PC-3 (cell line): ENCODE results near the gene GNA15. TPM values are rescaled to one million over a fixed set of nuclear protein-coding genes. Genes with fewer than 3 reads are reported as not detected.
"Not testable (repeated sequence)": the region's sequence is repeated elsewhere in the genome, so short reads cannot be mapped to it uniquely, and the experiment has no call there.

Source experiments
- ATAC-seq: fragments of 200-7000 bp; cut with Tn5 transposase; 2 replicates; pipeline ENCODE4 v1.9.1; 2020; ENCODE audit warnings: mild to moderate bottlenecking, moderate library complexity
- BruUV-seq: library from RNA; stranded (reverse); fragments of 400-500 nt; replicated peaks from 2 replicates; lab custom pipeline; 2021; lab: Mats Ljungman, UMichigan
- CTCF ChIA-PET: fragments of 300-600 bp; sonication (Branson Sonifier 250); formaldehyde crosslinking; loops from one replicate; lab custom pipeline; 2022; ENCODE audit warnings: antibody characterized with exemption; lab: Charles Lee
- POLR2A ChIA-PET: fragments of 300-600 bp; sonication (Branson Sonifier 250); formaldehyde crosslinking; loops from one replicate; lab custom pipeline; 2022; ENCODE audit warnings: antibody characterized with exemption; ENCODE audit not compliant: unreplicated experiment; lab: Charles Lee
- DNase-seq: peaks from one replicate; pipeline ENCODE4 v3.0.0-alpha.2; 2015
- H2AFZ ChIP-seq: fragments of 300-600 bp; sonication (generic); 2 replicates; pipeline ENCODE4 v1.6.0; 2016; ENCODE audit warnings: antibody characterized with exemption, low read length
- H3F3A ChIP-seq: fragments of 300-600 bp; sonication (generic); one replicate; pipeline ENCODE4 v1.6.0; 2017; ENCODE audit warnings: antibody characterized with exemption, low read length, control low read depth, mild to moderate bottlenecking; ENCODE audit not compliant: unreplicated experiment
- H3K27ac ChIP-seq: fragments of 300-600 bp; sonication (generic); 2 replicates; pipeline ENCODE4 v1.5.1; 2016; ENCODE audit warnings: mild to moderate bottlenecking, low read length
- H3K27me3 ChIP-seq: fragments of 300-600 bp; sonication (generic); 2 replicates; pipeline ENCODE4 v1.6.1; 2016; ENCODE audit warnings: low read length, mixed read lengths
- H3K36me3 ChIP-seq: fragments of 300-600 bp; sonication (generic); 2 replicates; pipeline ENCODE4 v1.6.1; 2016; ENCODE audit warnings: low read depth, mixed run types, low read length, mixed read lengths
- H3K4me1 ChIP-seq: fragments of 300-600 bp; sonication (generic); 2 replicates; pipeline ENCODE4 v1.5.1; 2016; ENCODE audit warnings: low read length; ENCODE audit not compliant: insufficient read depth
- H3K4me2 ChIP-seq: fragments of 300-600 bp; sonication (generic); 2 replicates; pipeline ENCODE4 v1.6.0; 2016; ENCODE audit warnings: low read length
- H3K4me3 ChIP-seq: fragments of 300-600 bp; sonication (generic); 2 replicates; pipeline ENCODE4 v1.5.1; 2016; ENCODE audit warnings: mild to moderate bottlenecking, low read length, mixed read lengths
- H3K79me2 ChIP-seq: fragments of 300-600 bp; sonication (generic); 2 replicates; pipeline ENCODE4 v1.6.1; 2017; ENCODE audit warnings: low read length, mixed read lengths
- H3K9ac ChIP-seq: fragments of 300-600 bp; sonication (generic); 2 replicates; pipeline ENCODE4 v1.6.0; 2016; ENCODE audit warnings: mild to moderate bottlenecking, low read length
- H3K9me2 ChIP-seq: fragments of 300-600 bp; sonication (generic); replicated peaks from 2 replicates; pipeline ENCODE4 v1.6.1; 2016; ENCODE audit warnings: mixed run types, low read length, mixed read lengths
- H3K9me3 ChIP-seq: fragments of 300-600 bp; sonication (generic); 2 replicates; pipeline ENCODE4 v1.6.1; 2016; ENCODE audit warnings: low read length, mixed read lengths
- H4K20me1 ChIP-seq: fragments of 300-600 bp; sonication (generic); 2 replicates; pipeline ENCODE4 v1.6.1; 2016; ENCODE audit warnings: low read length, mixed read lengths
- EZH2 ChIP-seq: fragments of 300-600 bp; sonication (generic); IDR thresholded peaks from one replicate; pipeline ENCODE4 v1.6.1; 2017; ENCODE audit warnings: antibody characterized with exemption, mild to moderate bottlenecking, low read length; ENCODE audit not compliant: unreplicated experiment
- EZH2phosphoT487 ChIP-seq: fragments of 300-600 bp; sonication (generic); IDR thresholded peaks from 2 replicates; pipeline ENCODE4 v1.6.1; 2018; ENCODE audit warnings: mild to moderate bottlenecking, antibody characterized with exemption, low read length, borderline replicate concordance
- intact Hi-C: fragments of 100-400 bp; cut with micrococcal nuclease; formaldehyde crosslinking; loops from 2 replicates; pipeline ENCODE4 v1.9.0; 2023
- total RNA-seq: library from RNA; depleted of rRNA; stranded (reverse); fragments of >200 nt; gene quantifications from 2 replicates; pipeline ENCODE4 v1.2.3, GENCODE V29; 2014
- TF ChIP-seq, protein P1 (sequence below): fragments of 300-600 bp; sonication (generic); conservative IDR thresholded peaks from 2 replicates; pipeline ENCODE4 v1.5.1; 2017; ENCODE audit warnings: antibody characterized with exemption, low read depth, mild to moderate bottlenecking, low read length

The GNA15 gene
- total RNA-seq, 1 experiment from 2014 or later = not detected

DNA sequence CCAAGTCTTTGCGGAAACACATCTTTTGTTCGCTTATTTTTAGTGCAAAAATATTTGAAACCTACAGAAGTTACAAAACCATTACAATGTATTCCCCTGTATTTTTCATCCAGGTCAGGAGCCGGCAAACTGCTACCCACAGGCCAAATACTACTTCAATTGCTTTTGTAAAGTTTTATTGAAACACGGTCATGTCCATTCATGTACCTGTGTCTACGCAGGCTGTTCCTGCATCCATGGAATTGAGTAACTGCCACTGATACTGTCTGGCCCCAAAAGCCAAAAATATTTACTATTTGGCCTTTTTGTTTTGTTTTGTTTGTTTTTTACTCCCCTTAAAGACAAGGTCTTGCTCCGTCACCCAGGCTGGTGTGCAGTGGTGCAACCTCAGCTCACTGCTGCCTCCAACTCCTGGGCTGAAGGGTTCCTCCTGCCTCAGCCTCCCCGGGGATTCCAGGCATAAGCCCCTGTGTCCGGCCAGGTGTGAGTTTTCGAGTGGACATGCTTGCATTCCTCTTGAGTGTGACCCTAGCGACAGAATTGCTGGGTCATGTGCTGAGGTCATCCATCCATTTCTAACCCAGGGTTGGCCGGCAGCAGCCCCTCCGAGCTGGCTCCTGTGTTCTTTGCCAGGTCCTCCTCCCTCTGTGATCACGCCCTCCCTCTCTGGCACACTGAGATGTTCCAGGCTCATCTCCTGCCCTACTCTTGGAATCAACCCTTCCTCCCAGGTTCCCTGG lies 31.9 kb downstream of the GNA15 start:
- H3K79me2 ChIP-seq = no peaks in the 10 kb centered on the region
- no peak overlapping the region for H3K27ac ChIP-seq
- no peaks in the 10 kb centered on the region for H3K36me3 ChIP-seq
- TF ChIP-seq, protein P1, sequence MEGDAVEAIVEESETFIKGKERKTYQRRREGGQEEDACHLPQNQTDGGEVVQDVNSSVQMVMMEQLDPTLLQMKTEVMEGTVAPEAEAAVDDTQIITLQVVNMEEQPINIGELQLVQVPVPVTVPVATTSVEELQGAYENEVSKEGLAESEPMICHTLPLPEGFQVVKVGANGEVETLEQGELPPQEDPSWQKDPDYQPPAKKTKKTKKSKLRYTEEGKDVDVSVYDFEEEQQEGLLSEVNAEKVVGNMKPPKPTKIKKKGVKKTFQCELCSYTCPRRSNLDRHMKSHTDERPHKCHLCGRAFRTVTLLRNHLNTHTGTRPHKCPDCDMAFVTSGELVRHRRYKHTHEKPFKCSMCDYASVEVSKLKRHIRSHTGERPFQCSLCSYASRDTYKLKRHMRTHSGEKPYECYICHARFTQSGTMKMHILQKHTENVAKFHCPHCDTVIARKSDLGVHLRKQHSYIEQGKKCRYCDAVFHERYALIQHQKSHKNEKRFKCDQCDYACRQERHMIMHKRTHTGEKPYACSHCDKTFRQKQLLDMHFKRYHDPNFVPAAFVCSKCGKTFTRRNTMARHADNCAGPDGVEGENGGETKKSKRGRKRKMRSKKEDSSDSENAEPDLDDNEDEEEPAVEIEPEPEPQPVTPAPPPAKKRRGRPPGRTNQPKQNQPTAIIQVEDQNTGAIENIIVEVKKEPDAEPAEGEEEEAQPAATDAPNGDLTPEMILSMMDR = no peak
- TF ChIP-seq EZH2phosphoT487 (no peak), EZH2 (no peak)
- no peak for ATAC-seq
- H3K9ac ChIP-seq = no peak overlapping the region
- H3K9me2 ChIP-seq = no peaks in the 10 kb centered on the region
- CTCF ChIA-PET = no interaction called here
- BruUV-seq = no TSS peak
- H3K4me2 ChIP-seq = no peak overlapping the region
- H3K27me3 ChIP-seq = no peaks in the 10 kb centered on the region
- no peak overlapping the region for H3K4me3 ChIP-seq
- H4K20me1 ChIP-seq = no peaks in the 10 kb centered on the region
- POLR2A ChIA-PET = no interaction called here
- no peaks in the 10 kb centered on the region for H3F3A ChIP-seq
- no peak overlapping the region for H2AFZ ChIP-seq
- intact Hi-C loops = no loop called here
- no peak for DNase-seq
- H3K4me1 ChIP-seq = peaks cover 16% of the 10 kb centered on the region; the same call in 1 of the 2 replicates
- no peaks in the 10 kb centered on the region for H3K9me3 ChIP-seq

DNA sequence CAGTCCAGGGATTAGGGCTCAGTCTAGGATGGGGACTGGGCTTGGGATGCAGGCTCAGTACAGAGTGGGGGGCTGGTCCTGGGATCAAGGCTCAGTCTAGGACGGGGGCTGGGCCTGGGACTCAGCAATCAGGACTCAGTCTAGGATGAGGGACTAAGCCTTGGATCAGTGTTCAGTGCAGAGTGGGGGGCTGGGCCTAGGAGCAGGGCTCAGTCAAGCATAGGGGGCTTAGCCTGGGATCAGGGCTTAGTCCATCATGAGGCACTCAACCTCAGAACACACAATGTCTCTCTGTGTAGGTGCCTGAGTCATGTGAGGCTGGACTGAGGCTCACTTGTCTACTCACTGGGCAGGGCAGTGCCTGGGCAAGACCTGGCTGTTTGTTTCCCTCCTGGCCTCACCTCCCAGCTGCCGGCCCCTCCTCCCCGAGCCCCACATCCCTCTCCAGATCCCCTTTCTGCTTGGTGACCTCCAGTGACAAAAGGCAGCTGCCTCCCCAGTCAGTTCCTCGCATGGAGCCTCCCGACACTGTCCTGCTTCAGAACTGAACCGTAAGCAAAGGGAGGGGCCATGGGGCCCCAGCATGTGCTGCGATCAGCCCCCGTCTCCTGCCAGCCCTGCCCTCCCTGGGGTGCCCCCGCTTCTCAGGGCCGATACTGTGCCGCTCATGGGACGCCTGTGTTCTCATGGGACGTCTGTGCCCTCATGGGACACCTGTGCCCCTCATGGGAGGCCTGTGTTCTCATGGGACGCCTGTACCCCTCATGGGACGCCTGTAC lies 36.2 kb downstream of the GNA15 start:
- peaks cover 25% of the 10 kb centered on the region for H3K4me1 ChIP-seq
- ATAC-seq (peak; percentile 64), DNase-seq (peak; percentile 51)
- no peaks in the 10 kb centered on the region for H3K36me3 ChIP-seq
- no peak overlapping the region for H3K4me2 ChIP-seq
- no peaks in the 10 kb centered on the region for H3K79me2 ChIP-seq
- no TSS peak for BruUV-seq
- H3K9me2 ChIP-seq = no peaks in the 10 kb centered on the region
- H3K27me3 ChIP-seq = no peaks in the 10 kb centered on the region
- no peak overlapping the region for H3K4me3 ChIP-seq
- ChIA-PET CTCF (no interaction called here), POLR2A (no interaction called here)
- H4K20me1 ChIP-seq = no peaks in the 10 kb centered on the region
- TF ChIP-seq EZH2phosphoT487 = no peak
- no peak for TF ChIP-seq EZH2
- TF ChIP-seq, protein P1 = no peak
- no peaks in the 10 kb centered on the region for H3F3A ChIP-seq
- H3K9me3 ChIP-seq = no peaks in the 10 kb centered on the region
- H2AFZ ChIP-seq = no peak overlapping the region
- H3K9ac ChIP-seq = no peak overlapping the region
- intact Hi-C loops = no loop called here
- peak overlapping the region; percentile 32 for H3K27ac ChIP-seq

DNA sequence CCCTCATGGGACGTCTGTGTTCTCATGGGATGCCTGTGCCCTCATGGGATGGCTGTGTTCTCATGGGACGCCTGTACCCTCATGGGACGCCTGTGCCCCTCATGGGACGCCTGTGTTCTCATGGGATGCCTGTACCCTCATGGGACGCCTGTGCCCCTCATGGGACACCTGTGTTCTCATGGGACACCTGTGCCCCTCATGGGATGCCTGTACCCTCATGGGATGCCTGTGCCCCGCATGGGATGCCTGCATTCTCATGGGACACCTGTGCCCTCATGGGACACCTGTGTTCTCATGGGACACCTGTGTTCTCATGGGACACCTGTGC lies 36.8 kb downstream of the GNA15 start:
- H3K4me1 ChIP-seq = peaks cover 30% of the 10 kb centered on the region
- ATAC-seq, H4K20me1 ChIP-seq, H3K9ac ChIP-seq, intact Hi-C loops, DNase-seq, H3K79me2 ChIP-seq, H3K36me3 ChIP-seq, H3K27me3 ChIP-seq, H3K4me3 ChIP-seq, CTCF ChIA-PET, POLR2A ChIA-PET, BruUV-seq, H3F3A ChIP-seq, H3K9me3 ChIP-seq, H3K4me2 ChIP-seq, H2AFZ ChIP-seq, H3K9me2 ChIP-seq: not testable (repeated sequence)
- H3K27ac ChIP-seq = peak overlapping the region; percentile 32; the same call in 1 of the 2 replicates
